MG63 (cell line): Measurements from ENCODE around the gene TMCO6. TPM values are rescaled to one million over a fixed set of nuclear protein-coding genes. Genes with fewer than 3 reads are reported as not detected.
"Not testable (repeated sequence)": the region's sequence is repeated elsewhere in the genome, so short reads cannot be mapped to it uniquely, and the experiment has no call there.

Experiments
- DNase-seq: peaks from one replicate; pipeline ENCODE4 v3.0.0-alpha.2; 2020
- H3K27me3 ChIP-seq: fragments of 250-450 bp; sonication (Bioruptor Pico); 2 replicates; pipeline ENCODE4 v1.5.1; 2020; ENCODE audit warnings: mild to moderate bottlenecking, moderate library complexity
- H3K36me3 ChIP-seq: fragments of 250-450 bp; sonication (Bioruptor Pico); 2 replicates; pipeline ENCODE4 v1.5.1; 2020; ENCODE audit warnings: mild to moderate bottlenecking, moderate library complexity
- H3K4me3 ChIP-seq: fragments of 250-450 bp; sonication (Bioruptor Pico); 2 replicates; pipeline ENCODE4 v1.5.1; 2020; ENCODE audit warnings: mild to moderate bottlenecking, moderate library complexity
- H3K9me3 ChIP-seq: fragments of 250-450 bp; sonication (Bioruptor Pico); 2 replicates; pipeline ENCODE4 v1.5.1; 2020; ENCODE audit warnings: mild to moderate bottlenecking, moderate library complexity
- total RNA-seq: library from RNA; depleted of rRNA; stranded (reverse); fragments of >200 nt; shearing (Covaris generic); gene quantifications from 2 replicates; pipeline ENCODE4 v1.2.3, GENCODE V29; 2014; ENCODE audit warnings: low replicate concordance

Gene TMCO6
- total RNA-seq, 1 experiment from 2014 or later = 5.5 TPM

- no peak overlapping the region for H3K4me3 ChIP-seq
- no peaks in the 10 kb centered on the region for H3K9me3 ChIP-seq
- no peaks in the 10 kb centered on the region for H3K27me3 ChIP-seq
- H3K36me3 ChIP-seq = peaks cover 63% of the 10 kb centered on the region
- peak; percentile 57 for DNase-seq
Measured at GRCh38 chr5:140642718-140643117, 3.5 kb downstream of the TMCO6 start.

GRCh38 chr5:140647042-140647419 is 7.8 kb downstream of the TMCO6 start:
- DNase-seq = no peak
- H3K4me3 ChIP-seq = peak overlapping the region; percentile 86

GRCh38 chr5:140658870-140659269 is 19.6 kb downstream of the TMCO6 start:
- Histone ChIP-seq H3K4me3 (no peak overlapping the region), H3K27me3 (no peaks in the 10 kb centered on the region), H3K9me3 (no peaks in the 10 kb centered on the region), H3K36me3 (peaks cover 88% of the 10 kb centered on the region)
- no peak for DNase-seq

More at GRCh38 chr5:140647042-140647419, 7.8 kb downstream of the TMCO6 start:
- H3K27me3 ChIP-seq = no peaks in the 10 kb centered on the region
- H3K9me3 ChIP-seq = no peaks in the 10 kb centered on the region
- H3K36me3 ChIP-seq = peaks cover 84% of the 10 kb centered on the region

- H3K36me3 ChIP-seq = peaks cover 73% of the 10 kb centered on the region
- not testable (repeated sequence) for H3K9me3 ChIP-seq, H3K27me3 ChIP-seq, DNase-seq, H3K4me3 ChIP-seq
Measured at GRCh38 chr5:140660371-140660770, 21.1 kb downstream of the TMCO6 start.

GRCh38 chr5:140664030-140664358 is 24.7 kb downstream of the TMCO6 start:
- Histone ChIP-seq H3K4me3 (peak overlapping the region; percentile 97), H3K27me3 (no peaks in the 10 kb centered on the region), H3K9me3 (no peaks in the 10 kb centered on the region), H3K36me3 (peaks cover 74% of the 10 kb centered on the region)
- DNase-seq = no peak

- DNase-seq = peak; percentile 99
- Histone ChIP-seq H3K36me3 (peaks cover 74% of the 10 kb centered on the region), H3K4me3 (peak within 1 kb of the TSS; percentile 97), H3K9me3 (no peaks in the 10 kb centered on the region), H3K27me3 (no peaks in the 10 kb centered on the region)
Measured at GRCh38 chr5:140664359-140665119, 25.3 kb downstream of the TMCO6 start, which contains the start of gene WDR55. TSS of gene WDR55 (plus strand) at chr5:140664904. CDS start at chr5:140664913, 9 bp downstream.

GRCh38 chr5:140671035-140671434 is 31.8 kb downstream of the TMCO6 start:
- not testable (repeated sequence) for H3K27me3 ChIP-seq, DNase-seq, H3K9me3 ChIP-seq, H3K4me3 ChIP-seq
- peaks cover 84% of the 10 kb centered on the region for H3K36me3 ChIP-seq

- Histone ChIP-seq H3K36me3 (peaks cover 86% of the 10 kb centered on the region), H3K27me3 (no peaks in the 10 kb centered on the region), H3K4me3 (no peak overlapping the region), H3K9me3 (no peaks in the 10 kb centered on the region)
- DNase-seq = no peak
Measured at GRCh38 chr5:140671472-140672125, 32.3 kb downstream of the TMCO6 start.

GRCh38 chr5:140672455-140673186 is 33.4 kb downstream of the TMCO6 start:
- Histone ChIP-seq H3K36me3 (peaks cover 86% of the 10 kb centered on the region), H3K27me3 (no peaks in the 10 kb centered on the region), H3K4me3 (no peak overlapping the region), H3K9me3 (no peaks in the 10 kb centered on the region)
- peak; percentile 23 for DNase-seq

GRCh38 chr5:140673187-140673976 is 34.1 kb downstream of the TMCO6 start, which contains the start of gene DND1:
TSS of gene DND1 (minus strand) at chr5:140673576. CDS start at chr5:140673542, 34 bp downstream.
- H3K4me3 ChIP-seq = no peak within 1 kb of the TSS
- H3K27me3 ChIP-seq = no peaks in the 10 kb centered on the region
- H3K36me3 ChIP-seq = peaks cover 86% of the 10 kb centered on the region
- H3K9me3 ChIP-seq = no peaks in the 10 kb centered on the region
- no peak for DNase-seq

- Histone ChIP-seq H3K4me3 (no peak overlapping the region), H3K9me3 (no peaks in the 10 kb centered on the region), H3K27me3 (no peaks in the 10 kb centered on the region), H3K36me3 (peaks cover 86% of the 10 kb centered on the region)
- no peak for DNase-seq
Measured at GRCh38 chr5:140674211-140674610, 35.0 kb downstream of the TMCO6 start.

GRCh38 chr5:140674629-140675028 is 35.4 kb downstream of the TMCO6 start:
- no peaks in the 10 kb centered on the region for H3K9me3 ChIP-seq
- peaks cover 86% of the 10 kb centered on the region for H3K36me3 ChIP-seq
- no peaks in the 10 kb centered on the region for H3K27me3 ChIP-seq
- no peak overlapping the region for H3K4me3 ChIP-seq
- DNase-seq = no peak

- Histone ChIP-seq H3K4me3 (no peak overlapping the region), H3K36me3 (peaks cover 88% of the 10 kb centered on the region), H3K27me3 (no peaks in the 10 kb centered on the region), H3K9me3 (no peaks in the 10 kb centered on the region)
- DNase-seq = no peak
Measured at GRCh38 chr5:140677947-140678346, 38.7 kb downstream of the TMCO6 start.

GRCh38 chr5:140678993-140679392 is 39.7 kb downstream of the TMCO6 start:
- Histone ChIP-seq H3K27me3 (no peaks in the 10 kb centered on the region), H3K36me3 (peaks cover 87% of the 10 kb centered on the region), H3K9me3 (no peaks in the 10 kb centered on the region), H3K4me3 (no peak overlapping the region)
- no peak for DNase-seq

- H3K9me3 ChIP-seq = no peaks in the 10 kb centered on the region
- H3K4me3 ChIP-seq = peak overlapping the region; percentile 85
- no peaks in the 10 kb centered on the region for H3K27me3 ChIP-seq
- H3K36me3 ChIP-seq = peaks cover 72% of the 10 kb centered on the region
- DNase-seq = no peak
Measured at GRCh38 chr5:140690376-140690932, 51.2 kb downstream of the TMCO6 start.
